GM21576 (cell line): ENCODE measurements around the gene P2RY6.
"Not testable (repeated sequence)": the region's sequence is repeated elsewhere in the genome, so short reads cannot be mapped to it uniquely, and the experiment has no call there.

Experiments
- ATAC-seq: cut with Tn5 transposase; IDR thresholded peaks from one replicate; pipeline ENCODE4 v1.9.1; 2021; ENCODE audit warnings: mild to moderate bottlenecking, moderate library complexity; ENCODE audit not compliant: unreplicated experiment

The P2RY6 gene

DNA sequence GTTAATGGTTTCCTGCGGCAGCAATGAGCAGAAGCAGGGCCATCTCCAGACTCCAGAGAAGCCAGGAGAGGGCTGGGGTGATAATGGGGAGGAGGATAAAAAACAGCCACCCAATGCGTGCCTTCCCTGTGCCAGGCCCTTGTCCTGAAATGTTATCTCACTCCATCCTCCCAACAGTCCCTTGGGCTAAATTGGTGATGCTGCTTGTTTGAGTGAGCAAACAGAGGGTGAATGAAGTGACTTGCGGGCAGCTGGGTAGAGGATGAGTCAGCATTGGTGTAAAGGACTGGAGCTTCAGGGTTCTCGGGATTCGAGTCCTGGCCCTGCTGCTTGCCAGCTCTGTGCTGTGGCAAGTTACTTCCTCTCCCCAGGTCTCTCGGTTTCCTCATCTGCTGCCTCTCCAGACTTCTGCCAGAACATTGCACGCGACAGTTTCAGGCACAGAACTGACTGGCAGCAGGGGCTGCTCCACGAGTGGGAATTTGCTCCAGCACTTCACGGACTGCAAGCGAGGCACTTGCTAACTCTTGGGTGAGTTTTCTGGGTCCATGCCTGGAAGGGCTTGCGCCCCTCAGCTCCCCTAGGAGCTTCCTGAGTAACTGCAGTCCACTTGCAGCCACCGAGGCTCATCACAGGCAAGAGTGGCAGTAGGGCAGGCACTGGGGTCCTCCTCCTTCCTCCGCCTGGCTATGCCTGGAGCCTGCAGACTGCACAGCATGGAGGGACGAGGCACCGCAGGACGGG, at the start of gene P2RY6:
Gene P2RY6, plus strand, starts transcription at position 403 of the 744 bp plus-strand sequence. CDS start 24,181 bp downstream, outside the sequence.
- ATAC-seq: no peak

GRCh38 chr11:73223998-73224730, 48.0 kb upstream of the P2RY6 start:
- ATAC-seq: no peak

DNA sequence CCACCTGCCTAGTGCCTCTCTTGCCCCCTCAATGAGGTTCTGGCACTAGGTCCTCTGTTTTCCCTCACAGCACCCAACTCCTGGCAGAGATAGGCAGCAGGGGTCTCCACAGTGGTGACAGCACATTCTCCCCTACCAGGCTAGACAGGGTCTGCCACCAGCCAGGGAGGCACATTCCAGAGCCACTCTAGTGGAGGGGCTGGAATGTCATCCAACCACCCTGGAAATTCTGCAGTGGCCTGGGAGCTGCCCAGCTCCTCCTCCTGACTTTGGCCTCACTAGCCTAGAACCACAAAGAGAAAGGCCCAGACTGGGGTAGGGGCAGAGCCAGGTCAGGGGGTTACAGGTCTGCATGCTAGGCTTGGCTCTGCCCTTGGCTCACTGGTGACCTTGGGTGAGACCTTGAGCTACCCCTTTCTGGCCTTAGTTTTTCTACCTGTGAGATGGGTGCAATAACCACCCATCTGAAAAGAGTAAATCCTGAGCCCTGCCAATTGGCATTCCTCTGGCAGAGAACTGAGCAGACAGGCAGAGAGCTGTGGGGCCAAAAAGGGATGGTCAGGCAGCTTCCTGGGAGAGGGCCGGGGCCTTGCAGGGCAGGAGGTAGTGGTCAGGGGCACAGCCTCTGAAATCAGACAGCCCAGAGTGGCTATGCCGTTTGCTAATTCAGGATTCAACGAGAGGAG, 47.0 kb upstream of the P2RY6 start:
- ATAC-seq: no peak

- no peak for ATAC-seq
These were observed 46.3 kb upstream of the P2RY6 start for GRCh38 chr11:73225851-73226250.

- ATAC-seq: no peak
These were observed 45.7 kb upstream of the P2RY6 start for GRCh38 chr11:73226297-73227006.

- ATAC-seq: no peak
These were observed 44.4 kb upstream of the P2RY6 start for GRCh38 chr11:73227571-73228211.

GRCh38 chr11:73228268-73229134, 43.6 kb upstream of the P2RY6 start:
- ATAC-seq: no peak

GRCh38 chr11:73229321-73229895, 42.7 kb upstream of the P2RY6 start:
- ATAC-seq: no peak

- ATAC-seq: no peak
These were observed 42.0 kb upstream of the P2RY6 start for GRCh38 chr11:73229896-73230875.

GRCh38 chr11:73230931-73231330, 41.2 kb upstream of the P2RY6 start:
- ATAC-seq: no peak

DNA sequence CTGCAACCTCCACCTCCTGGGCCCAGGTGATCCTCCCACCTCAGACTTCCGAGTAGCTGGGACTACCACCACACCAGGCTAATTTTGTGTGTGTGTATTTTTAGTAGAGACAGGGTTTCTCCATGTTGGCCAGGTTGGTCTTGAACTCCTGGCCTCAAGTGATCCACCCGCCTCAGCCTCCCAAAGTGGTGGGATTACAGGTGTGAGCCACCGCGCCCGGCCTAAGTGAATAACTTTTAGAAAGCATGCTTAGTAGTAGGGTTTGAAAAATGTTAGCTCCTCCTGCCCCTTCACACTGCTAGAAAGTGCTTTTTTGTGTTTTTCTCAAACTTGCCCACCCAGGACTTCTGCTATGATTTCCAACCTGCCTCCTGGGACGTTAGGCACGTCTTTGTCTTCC, 39.7 kb upstream of the P2RY6 start:
- not testable (repeated sequence) for ATAC-seq

- no peak for ATAC-seq
These were observed 38.9 kb upstream of the P2RY6 start for GRCh38 chr11:73233211-73233610.

DNA sequence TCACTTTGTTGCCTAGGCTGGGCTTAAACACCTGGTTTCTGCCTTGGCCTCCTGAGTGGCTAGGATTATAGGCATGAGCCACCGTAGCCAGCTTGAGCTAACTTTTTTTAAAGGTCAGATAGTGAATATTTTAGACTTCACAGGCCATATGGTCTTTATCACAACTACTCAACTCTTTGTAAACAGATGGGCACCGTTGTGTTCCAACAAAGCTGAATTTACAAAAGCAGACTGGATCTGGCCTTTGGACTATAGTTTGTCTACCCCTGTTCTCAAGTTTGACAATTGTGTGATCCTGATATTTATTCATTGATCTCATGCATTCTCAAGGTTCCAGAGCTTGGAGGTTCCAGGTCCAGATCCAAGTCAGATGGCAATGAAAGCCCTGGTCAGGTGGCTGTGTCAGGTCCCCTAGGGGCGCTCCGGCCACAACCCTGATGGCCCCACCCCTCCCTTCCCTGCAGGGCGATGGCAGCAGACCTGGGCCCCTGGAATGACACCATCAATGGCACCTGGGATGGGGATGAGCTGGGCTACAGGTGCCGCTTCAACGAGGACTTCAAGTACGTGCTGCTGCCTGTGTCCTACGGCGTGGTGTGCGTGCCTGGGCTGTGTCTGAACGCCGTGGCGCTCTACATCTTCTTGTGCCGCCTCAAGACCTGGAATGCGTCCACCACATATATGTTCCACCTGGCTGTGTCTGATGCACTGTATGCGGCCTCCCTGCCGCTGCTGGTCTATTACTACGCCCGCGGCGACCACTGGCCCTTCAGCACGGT, 38.3 kb upstream of the P2RY6 start:
- ATAC-seq: no peak

DNA sequence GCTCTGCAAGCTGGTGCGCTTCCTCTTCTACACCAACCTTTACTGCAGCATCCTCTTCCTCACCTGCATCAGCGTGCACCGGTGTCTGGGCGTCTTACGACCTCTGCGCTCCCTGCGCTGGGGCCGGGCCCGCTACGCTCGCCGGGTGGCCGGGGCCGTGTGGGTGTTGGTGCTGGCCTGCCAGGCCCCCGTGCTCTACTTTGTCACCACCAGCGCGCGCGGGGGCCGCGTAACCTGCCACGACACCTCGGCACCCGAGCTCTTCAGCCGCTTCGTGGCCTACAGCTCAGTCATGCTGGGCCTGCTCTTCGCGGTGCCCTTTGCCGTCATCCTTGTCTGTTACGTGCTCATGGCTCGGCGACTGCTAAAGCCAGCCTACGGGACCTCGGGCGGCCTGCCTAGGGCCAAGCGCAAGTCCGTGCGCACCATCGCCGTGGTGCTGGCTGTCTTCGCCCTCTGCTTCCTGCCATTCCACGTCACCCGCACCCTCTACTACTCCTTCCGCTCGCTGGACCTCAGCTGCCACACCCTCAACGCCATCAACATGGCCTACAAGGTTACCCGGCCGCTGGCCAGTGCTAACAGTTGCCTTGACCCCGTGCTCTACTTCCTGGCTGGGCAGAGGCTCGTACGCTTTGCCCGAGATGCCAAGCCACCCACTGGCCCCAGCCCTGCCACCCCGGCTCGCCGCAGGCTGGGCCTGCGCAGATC, 37.5 kb upstream of the P2RY6 start:
- ATAC-seq: no peak

DNA sequence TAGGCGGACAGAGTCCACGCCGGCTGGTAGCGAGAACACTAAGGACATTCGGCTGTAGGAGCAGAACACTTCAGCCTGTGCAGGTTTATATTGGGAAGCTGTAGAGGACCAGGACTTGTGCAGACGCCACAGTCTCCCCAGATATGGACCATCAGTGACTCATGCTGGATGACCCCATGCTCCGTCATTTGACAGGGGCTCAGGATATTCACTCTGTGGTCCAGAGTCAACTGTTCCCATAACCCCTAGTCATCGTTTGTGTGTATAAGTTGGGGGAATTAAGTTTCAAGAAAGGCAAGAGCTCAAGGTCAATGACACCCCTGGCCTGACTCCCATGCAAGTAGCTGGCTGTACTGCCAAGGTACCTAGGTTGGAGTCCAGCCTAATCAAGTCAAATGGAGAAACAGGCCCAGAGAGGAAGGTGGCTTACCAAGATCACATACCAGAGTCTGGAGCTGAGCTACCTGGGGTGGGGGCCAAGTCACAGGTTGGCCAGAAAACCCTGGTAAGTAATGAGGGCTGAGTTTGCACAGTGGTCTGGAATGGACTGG, 36.8 kb upstream of the P2RY6 start:
- ATAC-seq: no peak

- ATAC-seq: no peak
These were observed 35.9 kb upstream of the P2RY6 start for GRCh38 chr11:73236205-73236765.
